Glutamatergic neuron (in vitro differentiated cells): Measurements from ENCODE around the gene ELOA2. TPM values are rescaled to one million over a fixed set of nuclear protein-coding genes. Genes with fewer than 3 reads are reported as not detected.
"Not testable (repeated sequence)": the region's sequence is repeated elsewhere in the genome, so short reads cannot be mapped to it uniquely, and the experiment has no call there.

Experiments
- DNase-seq: peaks from one replicate; pipeline ENCODE4 v3.0.0; 2022
- H3K27ac Mint-ChIP-seq: one replicate; pipeline ENCODE4 v1.8.0; 2020; ENCODE audit warnings: mild to moderate bottlenecking, mixed read lengths, inconsistent platforms; ENCODE audit not compliant: unreplicated experiment
- H3K27me3 Mint-ChIP-seq: one replicate; pipeline ENCODE4 v1.8.0; 2020; ENCODE audit warnings: mild to moderate bottlenecking, moderate library complexity, mixed read lengths, inconsistent platforms; ENCODE audit not compliant: unreplicated experiment
- H3K36me3 Mint-ChIP-seq: one replicate; pipeline ENCODE4 v1.8.0; 2020; ENCODE audit warnings: mild to moderate bottlenecking, mixed read lengths, inconsistent platforms; ENCODE audit not compliant: unreplicated experiment
- H3K4me1 Mint-ChIP-seq: one replicate; pipeline ENCODE4 v1.8.0; 2020; ENCODE audit warnings: mild to moderate bottlenecking, low read depth, mixed read lengths, inconsistent platforms; ENCODE audit not compliant: unreplicated experiment
- H3K4me3 Mint-ChIP-seq: one replicate; pipeline ENCODE4 v1.8.0; 2020; ENCODE audit warnings: mild to moderate bottlenecking, mixed read lengths, inconsistent platforms; ENCODE audit not compliant: unreplicated experiment
- H3K9me3 Mint-ChIP-seq: one replicate; pipeline ENCODE4 v1.8.0; 2020; ENCODE audit warnings: mild to moderate bottlenecking, moderate library complexity, mixed read lengths, inconsistent platforms; ENCODE audit not compliant: unreplicated experiment
- total RNA-seq: library from RNA; stranded (reverse); fragmentation: NEBNext Ultra II Directional; extraction: Animal tissue kit (Norgen Biotek cat#: 25700); gene quantifications from one replicate; pipeline ENCODE4 v1.2.1, GENCODE V29; 2021; ENCODE audit not compliant: unreplicated experiment
- TF ChIP-seq, protein P1 (sequence below): fragments of 200-600 bp; sonication (generic); IDR thresholded peaks from one replicate; pipeline ENCODE4 v1.5.0; 2021; ENCODE audit not compliant: partially characterized antibody, unreplicated experiment

Gene ELOA2
- total RNA-seq, 1 donor from 2014 or later, result not detected

DNA sequence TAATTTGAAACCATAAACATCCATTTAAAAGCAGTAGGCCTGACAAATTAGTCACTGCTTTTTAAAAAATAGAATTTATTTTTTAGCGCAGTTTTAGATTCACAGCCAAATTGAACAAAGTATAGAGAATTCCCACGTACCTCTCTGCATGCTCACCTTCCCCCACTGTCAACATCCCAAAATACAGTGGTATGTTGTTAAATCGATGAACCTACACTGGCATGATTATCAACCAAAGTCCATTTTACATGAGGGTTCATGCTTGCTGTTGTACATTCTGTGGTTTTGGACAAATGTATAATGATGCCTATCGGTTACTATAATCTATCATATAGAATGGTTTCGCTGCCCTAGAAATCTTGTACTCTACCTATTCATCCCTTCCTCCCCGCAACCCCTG, 5.6 kb upstream of the ELOA2 start:
- Mint-ChIP-seq H3K36me3 (no peaks in the 10 kb centered on the region), H3K4me3 (no peak overlapping the region), H3K27me3 (no peaks in the 10 kb centered on the region), H3K4me1 (no peaks in the 10 kb centered on the region), H3K27ac (no peak overlapping the region), H3K9me3 (no peaks in the 10 kb centered on the region)
- TF ChIP-seq, protein P1, sequence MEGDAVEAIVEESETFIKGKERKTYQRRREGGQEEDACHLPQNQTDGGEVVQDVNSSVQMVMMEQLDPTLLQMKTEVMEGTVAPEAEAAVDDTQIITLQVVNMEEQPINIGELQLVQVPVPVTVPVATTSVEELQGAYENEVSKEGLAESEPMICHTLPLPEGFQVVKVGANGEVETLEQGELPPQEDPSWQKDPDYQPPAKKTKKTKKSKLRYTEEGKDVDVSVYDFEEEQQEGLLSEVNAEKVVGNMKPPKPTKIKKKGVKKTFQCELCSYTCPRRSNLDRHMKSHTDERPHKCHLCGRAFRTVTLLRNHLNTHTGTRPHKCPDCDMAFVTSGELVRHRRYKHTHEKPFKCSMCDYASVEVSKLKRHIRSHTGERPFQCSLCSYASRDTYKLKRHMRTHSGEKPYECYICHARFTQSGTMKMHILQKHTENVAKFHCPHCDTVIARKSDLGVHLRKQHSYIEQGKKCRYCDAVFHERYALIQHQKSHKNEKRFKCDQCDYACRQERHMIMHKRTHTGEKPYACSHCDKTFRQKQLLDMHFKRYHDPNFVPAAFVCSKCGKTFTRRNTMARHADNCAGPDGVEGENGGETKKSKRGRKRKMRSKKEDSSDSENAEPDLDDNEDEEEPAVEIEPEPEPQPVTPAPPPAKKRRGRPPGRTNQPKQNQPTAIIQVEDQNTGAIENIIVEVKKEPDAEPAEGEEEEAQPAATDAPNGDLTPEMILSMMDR, result no peak
- DNase-seq, result no peak

GRCh38 chr18:47036927-47037578, 1.6 kb upstream of the ELOA2 start:
- Mint-ChIP-seq H3K4me1 (no peaks in the 10 kb centered on the region), H3K27me3 (no peaks in the 10 kb centered on the region), H3K27ac (no peak overlapping the region), H3K9me3 (no peaks in the 10 kb centered on the region), H3K36me3 (no peaks in the 10 kb centered on the region), H3K4me3 (no peak overlapping the region)
- no peak for DNase-seq
- TF ChIP-seq, protein P1, result no peak

DNA sequence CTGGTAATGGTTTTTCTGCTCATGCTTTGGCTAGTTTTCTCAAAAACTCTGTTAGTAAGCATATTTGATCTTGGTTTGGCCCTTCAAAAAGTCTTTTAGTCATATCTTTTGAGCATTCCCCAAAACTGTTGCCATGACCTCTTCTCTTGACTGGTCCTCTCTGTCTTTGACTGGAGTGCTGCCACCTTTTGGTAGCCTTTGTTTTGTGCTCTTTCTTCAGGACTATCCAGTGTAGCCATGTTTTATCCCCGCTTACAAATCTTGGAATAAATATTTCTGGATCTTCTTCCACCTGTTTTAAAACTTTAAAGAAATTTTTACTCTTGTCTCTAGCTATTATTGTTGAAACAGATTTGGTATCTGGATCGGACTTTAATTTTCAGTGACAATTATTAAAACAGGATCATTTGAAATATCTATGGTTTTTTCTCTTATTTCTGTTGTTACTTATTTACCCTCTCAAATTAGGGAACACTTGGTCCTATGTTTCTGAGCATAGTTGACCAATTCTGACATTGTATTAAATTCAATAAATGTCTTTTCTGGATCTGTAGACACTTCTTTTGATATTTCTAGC, 965 bp upstream of the ELOA2 start:
- peak overlapping the region; percentile 17 for H3K4me3 Mint-ChIP-seq
- TF ChIP-seq, protein P1, result peak; percentile 41

GRCh38 chr18:47034591-47034990, 830 bp downstream of the ELOA2 start:
- H3K4me1 Mint-ChIP-seq, H3K9me3 Mint-ChIP-seq, H3K27me3 Mint-ChIP-seq, H3K36me3 Mint-ChIP-seq, DNase-seq, H3K4me3 Mint-ChIP-seq, H3K27ac Mint-ChIP-seq: not testable (repeated sequence)

More for the DNA sequence above, 965 bp upstream of the ELOA2 start:
- Mint-ChIP-seq H3K36me3 (no peaks in the 10 kb centered on the region), H3K9me3 (no peaks in the 10 kb centered on the region), H3K4me1 (no peaks in the 10 kb centered on the region), H3K27ac (no peak overlapping the region), H3K27me3 (no peaks in the 10 kb centered on the region)
- DNase-seq, result no peak

DNA sequence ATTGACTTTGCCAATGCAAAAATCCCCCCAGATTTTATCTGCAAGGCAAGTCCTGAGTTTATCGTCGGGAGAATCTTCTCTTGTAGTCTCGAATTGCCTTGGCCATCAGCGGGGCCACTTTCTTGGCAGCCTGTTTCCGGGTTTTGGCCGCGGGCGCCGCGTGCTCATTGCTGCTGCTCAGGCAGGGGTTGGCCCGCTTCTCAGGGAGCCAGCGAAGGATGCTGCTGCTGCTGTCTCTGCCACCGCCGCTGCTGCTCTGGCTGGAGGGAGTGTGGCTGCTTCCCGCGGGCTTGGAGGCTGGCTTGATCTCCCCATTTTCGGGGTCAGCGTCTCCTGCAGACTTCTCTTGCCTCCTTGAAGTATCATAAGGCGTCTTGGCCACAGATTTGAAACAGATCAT, 2.5 kb downstream of the ELOA2 start:
- Mint-ChIP-seq H3K4me3 (no peak overlapping the region), H3K4me1 (no peaks in the 10 kb centered on the region), H3K27me3 (no peaks in the 10 kb centered on the region), H3K9me3 (no peaks in the 10 kb centered on the region), H3K36me3 (no peaks in the 10 kb centered on the region), H3K27ac (no peak overlapping the region)
- DNase-seq, result no peak
- TF ChIP-seq, protein P1, result no peak

DNA sequence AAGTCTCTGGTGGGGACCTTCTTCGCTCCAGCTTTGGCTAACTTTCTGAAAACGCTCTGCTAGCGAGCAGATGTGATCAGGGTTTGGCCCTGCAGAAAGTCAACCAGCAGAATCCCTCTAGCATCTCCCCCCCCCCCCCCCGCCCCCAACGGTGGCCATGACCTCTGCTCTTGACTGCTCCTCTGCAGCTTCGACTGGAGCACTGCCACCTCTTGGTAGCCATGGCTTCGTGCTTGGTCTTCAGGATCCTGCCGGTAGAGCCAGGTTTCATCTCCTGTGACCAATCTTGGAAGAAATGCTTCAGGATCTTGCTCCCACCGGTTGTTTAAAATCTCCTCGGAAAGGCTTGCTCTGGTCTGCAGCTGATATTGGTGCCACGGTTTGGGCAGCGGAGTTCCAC, 4.5 kb downstream of the ELOA2 start:
- not testable (repeated sequence) for H3K27me3 Mint-ChIP-seq, H3K4me3 Mint-ChIP-seq, H3K36me3 Mint-ChIP-seq, H3K9me3 Mint-ChIP-seq, H3K27ac Mint-ChIP-seq, H3K4me1 Mint-ChIP-seq, DNase-seq

DNA sequence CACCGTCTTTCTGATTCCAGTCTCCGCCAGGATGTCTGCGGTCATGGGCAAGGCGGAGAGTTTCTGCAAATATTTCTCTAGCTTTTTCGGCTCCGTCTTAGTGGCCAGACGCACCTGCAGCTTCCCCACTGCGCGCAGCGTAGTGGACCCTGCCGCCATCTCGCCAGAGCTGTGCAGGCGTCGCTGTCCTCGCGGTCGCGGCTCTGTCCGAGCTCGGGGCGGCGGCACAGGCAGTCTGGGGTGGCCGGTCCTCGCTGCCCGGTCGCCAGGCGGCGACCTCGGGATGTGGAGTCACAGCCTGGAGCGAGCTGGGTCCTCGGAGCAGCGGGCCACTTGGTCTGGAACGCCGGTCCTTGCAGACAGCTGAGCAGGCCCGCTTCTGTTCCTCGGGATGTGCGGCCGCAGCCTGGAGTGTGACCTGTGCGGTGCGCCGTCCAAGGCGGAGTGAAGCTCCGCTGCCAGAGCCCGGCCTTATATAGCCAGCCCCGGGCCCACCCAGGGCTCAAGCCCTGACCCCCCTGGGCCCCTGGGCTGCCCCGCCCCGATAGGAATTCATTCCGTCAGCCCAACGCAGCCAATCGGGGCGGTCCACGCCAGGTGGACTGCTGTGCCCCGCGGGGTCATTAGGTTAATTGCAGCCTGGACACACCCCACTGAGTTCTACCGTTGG, 5.6 kb downstream of the ELOA2 start:
- not testable (repeated sequence) for H3K27ac Mint-ChIP-seq, H3K9me3 Mint-ChIP-seq, H3K27me3 Mint-ChIP-seq, DNase-seq, H3K4me1 Mint-ChIP-seq, H3K36me3 Mint-ChIP-seq, H3K4me3 Mint-ChIP-seq

GRCh38 chr18:47028738-47029137, 6.7 kb downstream of the ELOA2 start:
- not testable (repeated sequence) for H3K27ac Mint-ChIP-seq, DNase-seq, H3K4me1 Mint-ChIP-seq, H3K4me3 Mint-ChIP-seq, H3K36me3 Mint-ChIP-seq, H3K9me3 Mint-ChIP-seq, H3K27me3 Mint-ChIP-seq
